Mesendoderm (in vitro differentiated cells): ENCODE results near the gene PCGF1.
A peak's percentile ranks its signal among the peaks of the same experiment; 100 is the strongest.

Source experiments
- DNase-seq: peaks from one replicate; pipeline ENCODE4 v3.0.0; 2013
- H2AK5ac ChIP-seq: 2 replicates; pipeline ENCODE4 v1.6.1; 2013; ENCODE audit warnings: low read length, inconsistent platforms
- H2BK120ac ChIP-seq: 2 replicates; pipeline ENCODE4 v1.6.1; 2013; ENCODE audit warnings: low read depth, mild to moderate bottlenecking, low read length, moderate library complexity, mixed read lengths
- H2BK15ac ChIP-seq: replicated peaks from 2 replicates; pipeline ENCODE4 v1.6.1; 2013; ENCODE audit warnings: low read depth, mild to moderate bottlenecking, moderate library complexity
- H2BK5ac ChIP-seq: 2 replicates; pipeline ENCODE4 v1.6.1; 2013; ENCODE audit warnings: low read length, inconsistent platforms
- H3K18ac ChIP-seq: 2 replicates; pipeline ENCODE4 v1.6.1; 2013; ENCODE audit warnings: mild to moderate bottlenecking, low read length, mixed read lengths
- H3K23ac ChIP-seq: one replicate; pipeline ENCODE4 v1.6.1; 2013; ENCODE audit warnings: low read length
- H3K27ac ChIP-seq: 2 replicates; pipeline ENCODE4 v1.5.1; 2013; ENCODE audit warnings: low read depth, mild to moderate bottlenecking, inconsistent platforms, low read length, moderate library complexity
- H3K27me3 ChIP-seq: 2 replicates; pipeline ENCODE4 v1.6.1; 2013; ENCODE audit warnings: low read length, control low read depth, mild to moderate bottlenecking, inconsistent platforms; ENCODE audit not compliant: insufficient read depth, poor library complexity
- H3K36me3 ChIP-seq: 2 replicates; pipeline ENCODE4 v1.6.1; 2013; ENCODE audit warnings: low read length, inconsistent platforms; ENCODE audit not compliant: control insufficient read depth, insufficient read depth
- H3K4ac ChIP-seq: one replicate; pipeline ENCODE4 v1.6.1; 2013; ENCODE audit warnings: low read depth, mild to moderate bottlenecking, low read length, moderate library complexity
- H3K4me1 ChIP-seq: 2 replicates; pipeline ENCODE4 v1.6.1; 2013; ENCODE audit warnings: low read depth, low read length, inconsistent platforms; ENCODE audit not compliant: control insufficient read depth
- H3K4me2 ChIP-seq: 2 replicates; pipeline ENCODE4 v1.6.1; 2013; ENCODE audit warnings: low read length
- H3K4me3 ChIP-seq: 2 replicates; pipeline ENCODE4 v1.5.1; 2013; ENCODE audit warnings: mild to moderate bottlenecking, low read length
- H3K56ac ChIP-seq: one replicate; pipeline ENCODE4 v1.6.1; 2013; ENCODE audit warnings: low read length
- H3K79me1 ChIP-seq: 2 replicates; pipeline ENCODE4 v1.6.1; 2013; ENCODE audit warnings: low read length, inconsistent platforms
- H3K79me2 ChIP-seq: 2 replicates; pipeline ENCODE4 v1.6.1; 2013; ENCODE audit warnings: mild to moderate bottlenecking, low read length; ENCODE audit not compliant: control insufficient read depth, insufficient read depth
- H3K9ac ChIP-seq: 2 replicates; pipeline ENCODE4 v1.6.1; 2013; ENCODE audit warnings: low read length, inconsistent platforms
- H4K5ac ChIP-seq: one replicate; pipeline ENCODE4 v1.6.1; 2013; ENCODE audit warnings: low read length
- H4K8ac ChIP-seq: one replicate; pipeline ENCODE4 v1.6.1; 2013; ENCODE audit warnings: low read depth, mild to moderate bottlenecking, control low read depth, low read length, moderate library complexity
- WGBS: extraction: QIAGEN DNeasy Blood & Tissue Kit; methylation state at CpG from one replicate; pipeline ENCODE4 v1.1.7; 2013; ENCODE audit warnings: low lambda C conversion rate, missing lambda C conversion rate; ENCODE audit not compliant: insufficient coverage; ENCODE audit errors: extremely low coverage; 5-methylcytosine and 5-hydroxymethylcytosine counted together

Gene PCGF1

DNA sequence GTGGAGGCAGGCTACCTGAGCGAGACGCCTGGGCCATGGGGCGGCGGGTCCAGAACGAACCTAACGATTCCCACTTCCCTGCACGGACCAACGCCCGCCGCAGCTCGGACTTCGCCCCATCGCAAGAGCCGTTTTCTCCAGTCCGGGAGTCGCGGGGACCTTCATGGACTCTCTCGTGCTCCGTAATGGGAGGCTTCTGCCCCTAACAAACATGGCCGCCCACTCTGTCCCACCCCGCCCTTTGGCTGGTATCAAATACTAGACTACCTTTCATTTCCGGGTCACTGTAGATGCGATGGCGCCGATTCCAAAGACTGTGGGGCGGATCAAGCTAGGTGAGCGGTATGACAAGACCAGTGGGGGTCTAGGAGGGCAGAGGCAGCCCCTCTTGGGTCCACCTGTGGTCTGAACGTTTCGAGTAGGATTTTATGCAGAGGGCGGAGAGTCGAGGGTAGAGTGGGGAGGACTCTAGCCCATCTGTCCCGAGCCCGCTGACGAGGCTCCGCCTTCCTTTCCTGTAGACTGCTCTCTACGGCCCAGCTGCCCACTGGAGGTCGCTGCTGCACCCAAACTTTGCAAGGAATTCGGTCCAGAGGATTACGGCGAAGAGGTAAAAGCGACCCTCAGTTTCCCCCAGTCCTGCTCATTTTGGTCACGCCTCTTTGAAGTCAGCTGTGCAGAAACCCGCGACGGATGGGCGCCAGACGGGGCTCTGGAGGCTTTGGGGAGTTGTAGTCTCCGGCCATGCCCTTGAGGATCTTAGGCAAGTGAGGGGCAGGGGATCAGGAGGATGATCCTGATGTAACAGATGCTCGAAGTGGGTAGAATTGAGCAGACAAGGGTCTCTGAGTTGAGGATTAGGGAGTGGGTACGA lies 24.5 kb downstream of the PCGF1 start, which contains the start of the genes CCDC142 and TTC31:
Gene CCDC142, minus strand, starts transcription at position 198 of the 874 bp plus-strand sequence. Its CDS starts 161 bp downstream, at position 37.
Gene TTC31, plus strand, starts transcription at position 281 of the 874 bp plus-strand sequence. Its CDS starts 15 bp downstream, at position 296.
- peaks cover 12% of the 10 kb centered on the region for H3K79me1 ChIP-seq
- no peaks in the 10 kb centered on the region for H3K4me1 ChIP-seq
- H2BK15ac ChIP-seq = no peak within 1 kb of the TSS
- H2BK120ac ChIP-seq = no peak within 1 kb of the TSS
- H2BK5ac ChIP-seq = peak within 1 kb of the TSS; percentile 86
- peak within 1 kb of the TSS; percentile 94 for H3K56ac ChIP-seq
- peak within 1 kb of the TSS; percentile 75 for H3K4me3 ChIP-seq
- WGBS = no CpG with 5 or more reads among the region's 50 CpGs
- peak within 1 kb of the TSS; percentile 55 for H3K18ac ChIP-seq
- no peak within 1 kb of the TSS for H2AK5ac ChIP-seq
- peak within 1 kb of the TSS; percentile 84 for H3K9ac ChIP-seq
- H3K27ac ChIP-seq = peak within 1 kb of the TSS; percentile 62
- H3K4me2 ChIP-seq = peak within 1 kb of the TSS; percentile 99
- H3K79me2 ChIP-seq = no peaks in the 10 kb centered on the region
- peak; percentile 98 for DNase-seq
- H4K5ac ChIP-seq = no peak within 1 kb of the TSS
- peaks cover 3% of the 10 kb centered on the region for H3K36me3 ChIP-seq
- no peaks in the 10 kb centered on the region for H3K27me3 ChIP-seq
- H3K23ac ChIP-seq = peak within 1 kb of the TSS; percentile 2
- peak within 1 kb of the TSS; percentile 83 for H4K8ac ChIP-seq
- peak within 1 kb of the TSS; percentile 5 for H3K4ac ChIP-seq

DNA sequence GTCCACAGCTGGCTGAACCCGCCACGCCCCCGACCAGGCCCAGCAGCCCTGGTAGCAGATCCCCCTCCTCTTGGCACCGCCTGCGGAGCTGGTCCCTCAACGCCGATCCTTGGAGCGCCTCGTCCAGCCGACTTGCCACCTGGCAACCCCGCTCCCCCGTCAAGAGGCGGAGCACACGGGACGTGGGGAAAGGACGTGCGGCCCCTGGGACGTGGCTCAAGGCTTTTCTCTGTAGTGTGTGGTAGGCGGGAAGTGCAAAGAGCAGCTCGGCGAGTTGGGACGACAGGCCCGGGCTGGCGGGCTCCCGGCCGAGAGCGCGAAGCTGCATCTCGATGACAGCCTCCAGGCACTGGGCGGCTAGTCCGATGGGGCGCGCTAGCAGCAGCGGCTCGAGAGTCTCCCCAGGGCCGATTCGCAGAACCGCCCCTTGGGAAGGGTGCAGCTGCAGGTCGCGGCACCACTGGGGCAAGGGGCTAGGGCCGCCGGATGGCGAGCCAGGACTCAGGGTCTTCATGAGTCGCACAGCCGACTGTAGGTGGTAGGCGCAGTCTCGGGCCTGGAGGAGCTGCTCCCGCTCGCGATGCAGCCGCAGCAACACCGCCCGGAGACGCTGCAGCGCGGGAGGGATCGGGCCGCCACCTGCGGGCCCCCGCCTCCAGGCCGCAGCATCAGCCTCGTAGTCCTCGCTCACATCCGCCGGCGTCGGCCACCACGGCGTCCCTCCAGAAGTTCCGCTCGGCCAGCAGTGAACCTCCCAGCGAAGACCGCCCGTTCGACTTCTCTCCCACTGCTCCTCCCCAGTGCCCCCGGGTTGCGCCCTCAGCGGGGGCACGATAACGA lies 25.3 kb downstream of the PCGF1 start:
- Histone ChIP-seq H2AK5ac (no peak overlapping the region), H2BK120ac (no peak overlapping the region), H3K27me3 (no peaks in the 10 kb centered on the region), H3K4me3 (peak overlapping the region; percentile 70), H3K23ac (peak overlapping the region; percentile 37), H4K8ac (no peak overlapping the region), H3K4me2 (peak overlapping the region; percentile 99), H3K18ac (peak overlapping the region; percentile 2), H3K36me3 (peaks cover 3% of the 10 kb centered on the region), H3K56ac (peak overlapping the region; percentile 92), H4K5ac (no peak overlapping the region), H2BK5ac (peak overlapping the region; percentile 47), H2BK15ac (no peak overlapping the region), H3K27ac (peak overlapping the region; percentile 49), H3K4me1 (no peaks in the 10 kb centered on the region), H3K79me2 (no peaks in the 10 kb centered on the region), H3K79me1 (peaks cover 12% of the 10 kb centered on the region), H3K4ac (peak overlapping the region; percentile 5), H3K9ac (peak overlapping the region; percentile 84)
- no CpG with 5 or more reads among the region's 80 CpGs for WGBS
- DNase-seq = peak; percentile 51

- no peaks in the 10 kb centered on the region for H3K79me2 ChIP-seq
- H3K4ac ChIP-seq = no peak overlapping the region
- peak overlapping the region; percentile 37 for H3K23ac ChIP-seq
- H3K4me1 ChIP-seq = no peaks in the 10 kb centered on the region
- peak overlapping the region; percentile 70 for H3K4me3 ChIP-seq
- WGBS = no CpG with 5 or more reads among the region's 3 CpGs
- no peak overlapping the region for H3K18ac ChIP-seq
- no peak overlapping the region for H4K5ac ChIP-seq
- H3K79me1 ChIP-seq = peaks cover 12% of the 10 kb centered on the region
- H2AK5ac ChIP-seq = no peak overlapping the region
- peak overlapping the region; percentile 84 for H3K9ac ChIP-seq
- DNase-seq = no peak
- no peak overlapping the region for H4K8ac ChIP-seq
- no peak overlapping the region for H2BK5ac ChIP-seq
- H3K4me2 ChIP-seq = peak overlapping the region; percentile 99
- no peak overlapping the region for H3K27ac ChIP-seq
- H3K56ac ChIP-seq = peak overlapping the region; percentile 92
- H2BK120ac ChIP-seq = no peak overlapping the region
- H2BK15ac ChIP-seq = no peak overlapping the region
- H3K27me3 ChIP-seq = no peaks in the 10 kb centered on the region
- H3K36me3 ChIP-seq = peaks cover 3% of the 10 kb centered on the region
These were observed 26.1 kb downstream of the PCGF1 start for GRCh38 chr2:74481431-74481830.

- H3K4me1 ChIP-seq = no peaks in the 10 kb centered on the region
- peak; percentile 39 for DNase-seq
- no peak overlapping the region for H3K27ac ChIP-seq
- no peak overlapping the region for H2BK15ac ChIP-seq
- no peak overlapping the region for H3K23ac ChIP-seq
- H3K4me2 ChIP-seq = no peak overlapping the region
- H3K9ac ChIP-seq = no peak overlapping the region
- H3K79me1 ChIP-seq = no peaks in the 10 kb centered on the region
- no peak overlapping the region for H3K4ac ChIP-seq
- no peaks in the 10 kb centered on the region for H3K79me2 ChIP-seq
- H4K5ac ChIP-seq = no peak overlapping the region
- H3K18ac ChIP-seq = no peak overlapping the region
- no peak overlapping the region for H2BK120ac ChIP-seq
- WGBS = no CpG with 5 or more reads among the region's 5 CpGs
- no peak overlapping the region for H3K4me3 ChIP-seq
- H2AK5ac ChIP-seq = no peak overlapping the region
- no peak overlapping the region for H4K8ac ChIP-seq
- H2BK5ac ChIP-seq = no peak overlapping the region
- H3K36me3 ChIP-seq = peaks cover 5% of the 10 kb centered on the region
- no peaks in the 10 kb centered on the region for H3K27me3 ChIP-seq
- no peak overlapping the region for H3K56ac ChIP-seq
These were observed 32.6 kb downstream of the PCGF1 start for GRCh38 chr2:74474899-74475298.

- Histone ChIP-seq H3K27me3 (no peaks in the 10 kb centered on the region), H3K4me2 (no peak overlapping the region), H3K18ac (no peak overlapping the region), H4K8ac (no peak overlapping the region), H3K4ac (no peak overlapping the region), H3K4me1 (no peaks in the 10 kb centered on the region), H2BK120ac (no peak overlapping the region), H3K4me3 (no peak overlapping the region), H3K36me3 (peaks cover 5% of the 10 kb centered on the region), H3K23ac (no peak overlapping the region), H2AK5ac (no peak overlapping the region), H3K79me2 (no peaks in the 10 kb centered on the region), H3K56ac (no peak overlapping the region), H3K27ac (no peak overlapping the region), H2BK15ac (no peak overlapping the region), H3K79me1 (no peaks in the 10 kb centered on the region), H2BK5ac (no peak overlapping the region), H3K9ac (no peak overlapping the region), H4K5ac (no peak overlapping the region)
- no CpG with 5 or more reads among the region's 6 CpGs for WGBS
- no peak for DNase-seq
These were observed 33.0 kb downstream of the PCGF1 start for GRCh38 chr2:74474481-74474880.
